PC-3 (cell line): ENCODE measurements around the gene PRR14.

ENCODE experiments used
- EZH2phosphoT487 ChIP-seq: fragments of 300-600 bp; sonication (generic); IDR thresholded peaks from 2 replicates; pipeline ENCODE4 v1.6.1; 2018; ENCODE audit warnings: mild to moderate bottlenecking, antibody characterized with exemption, low read length, borderline replicate concordance
- TF ChIP-seq, protein P1 (sequence below): fragments of 300-600 bp; sonication (generic); conservative IDR thresholded peaks from 2 replicates; pipeline ENCODE4 v1.5.1; 2017; ENCODE audit warnings: antibody characterized with exemption, low read depth, mild to moderate bottlenecking, low read length

- TF ChIP-seq, protein P1, sequence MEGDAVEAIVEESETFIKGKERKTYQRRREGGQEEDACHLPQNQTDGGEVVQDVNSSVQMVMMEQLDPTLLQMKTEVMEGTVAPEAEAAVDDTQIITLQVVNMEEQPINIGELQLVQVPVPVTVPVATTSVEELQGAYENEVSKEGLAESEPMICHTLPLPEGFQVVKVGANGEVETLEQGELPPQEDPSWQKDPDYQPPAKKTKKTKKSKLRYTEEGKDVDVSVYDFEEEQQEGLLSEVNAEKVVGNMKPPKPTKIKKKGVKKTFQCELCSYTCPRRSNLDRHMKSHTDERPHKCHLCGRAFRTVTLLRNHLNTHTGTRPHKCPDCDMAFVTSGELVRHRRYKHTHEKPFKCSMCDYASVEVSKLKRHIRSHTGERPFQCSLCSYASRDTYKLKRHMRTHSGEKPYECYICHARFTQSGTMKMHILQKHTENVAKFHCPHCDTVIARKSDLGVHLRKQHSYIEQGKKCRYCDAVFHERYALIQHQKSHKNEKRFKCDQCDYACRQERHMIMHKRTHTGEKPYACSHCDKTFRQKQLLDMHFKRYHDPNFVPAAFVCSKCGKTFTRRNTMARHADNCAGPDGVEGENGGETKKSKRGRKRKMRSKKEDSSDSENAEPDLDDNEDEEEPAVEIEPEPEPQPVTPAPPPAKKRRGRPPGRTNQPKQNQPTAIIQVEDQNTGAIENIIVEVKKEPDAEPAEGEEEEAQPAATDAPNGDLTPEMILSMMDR: no peak
- TF ChIP-seq EZH2phosphoT487: no peak
Measured at GRCh38 chr16:30663820-30664219, 13.1 kb downstream of the PRR14 start.
